NCI-H2081 (cell line): Measurements from ENCODE around the gene PXK.

Source experiments
- DNase-seq, 2 experiments: peaks; one replicate each; lab custom pipeline; 2025; lab: John Stamatoyannopoulos, UW

PXK gene

DNA sequence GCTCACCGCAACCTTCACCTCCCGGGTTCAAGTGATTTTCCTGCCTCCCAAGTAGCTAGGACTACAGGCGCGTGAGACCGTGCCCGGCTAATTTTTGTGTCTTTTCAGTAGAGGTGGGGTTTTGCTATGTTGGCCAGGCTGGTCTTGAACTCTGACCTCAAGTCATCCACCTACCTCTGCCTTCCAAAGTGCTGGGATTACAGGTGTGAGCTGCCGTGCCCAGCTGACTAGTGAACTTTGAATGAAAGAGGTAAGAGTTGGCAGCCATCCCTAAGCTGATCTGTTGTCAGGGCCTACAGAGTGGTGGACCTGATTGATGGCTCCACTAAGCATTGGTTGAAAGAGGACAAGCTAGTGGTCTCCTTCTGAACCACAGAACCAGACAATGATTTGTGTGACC, 15.3 kb downstream of the PXK start:
- no peak for DNase-seq

DNA sequence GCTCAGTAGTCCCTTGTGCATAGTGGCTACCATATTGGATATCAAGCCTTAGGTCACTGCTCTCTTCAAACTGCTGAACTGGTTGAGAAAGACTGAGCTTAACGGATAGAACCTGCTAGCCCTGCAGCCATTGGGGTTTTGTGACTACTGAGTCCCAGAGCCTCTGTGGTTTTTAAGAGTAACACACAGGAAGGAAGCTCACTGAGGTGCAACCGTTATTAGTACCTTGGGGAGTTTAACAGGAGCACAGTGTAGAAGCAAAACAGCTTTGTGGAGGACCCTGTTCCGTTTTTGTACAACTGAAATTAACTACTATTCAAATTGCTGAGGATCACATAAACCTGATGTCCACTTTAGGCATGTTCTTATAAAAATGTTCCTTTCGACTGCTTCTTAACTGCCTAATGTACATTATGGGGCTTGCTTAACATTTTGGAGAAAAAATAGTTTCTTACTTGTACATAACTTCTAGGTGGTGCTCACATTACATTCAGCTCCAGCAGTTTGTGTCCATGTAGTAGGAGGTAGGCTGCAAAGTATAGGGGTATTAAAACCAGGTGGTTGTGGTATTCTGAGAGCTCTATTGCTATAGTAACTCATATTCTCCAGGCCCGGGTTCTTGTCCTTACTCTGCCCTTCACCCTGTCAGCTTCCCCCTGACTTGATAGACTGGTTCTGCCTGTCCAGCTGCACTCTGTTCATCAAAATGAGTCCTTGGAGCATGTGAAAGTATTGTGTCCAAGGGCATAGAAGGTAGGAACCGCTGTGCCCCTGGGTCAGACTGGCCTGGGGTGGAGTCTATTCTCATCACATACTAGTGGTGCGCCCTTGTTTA, 17.3 kb downstream of the PXK start:
- no peak for DNase-seq

DNA sequence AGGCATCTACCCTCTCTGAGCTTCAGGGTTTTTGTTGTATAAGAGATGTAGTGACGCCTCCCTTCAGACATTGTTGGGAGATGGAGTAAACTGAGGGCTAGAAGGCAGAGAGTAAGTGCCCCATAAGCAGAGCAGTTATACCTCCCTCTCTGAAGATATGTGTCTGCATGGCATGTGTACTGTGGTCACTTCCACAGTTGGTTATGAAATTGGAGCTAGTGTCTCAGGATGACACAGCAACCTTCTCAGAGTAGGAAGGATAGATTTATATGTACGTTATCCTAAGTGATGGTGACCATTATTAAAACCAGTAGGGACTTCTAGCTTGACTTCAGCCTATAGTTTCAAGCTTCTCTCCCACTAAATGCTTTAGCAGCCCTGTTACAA, 17.9 kb downstream of the PXK start:
- DNase-seq: no peak

- DNase-seq: peak in 1 of 2 experiments; percentile 32
Measured at GRCh38 chr3:58351920-58352319, 19.2 kb downstream of the PXK start.

GRCh38 chr3:58352626-58353025, 19.9 kb downstream of the PXK start:
- DNase-seq: no peak

DNA sequence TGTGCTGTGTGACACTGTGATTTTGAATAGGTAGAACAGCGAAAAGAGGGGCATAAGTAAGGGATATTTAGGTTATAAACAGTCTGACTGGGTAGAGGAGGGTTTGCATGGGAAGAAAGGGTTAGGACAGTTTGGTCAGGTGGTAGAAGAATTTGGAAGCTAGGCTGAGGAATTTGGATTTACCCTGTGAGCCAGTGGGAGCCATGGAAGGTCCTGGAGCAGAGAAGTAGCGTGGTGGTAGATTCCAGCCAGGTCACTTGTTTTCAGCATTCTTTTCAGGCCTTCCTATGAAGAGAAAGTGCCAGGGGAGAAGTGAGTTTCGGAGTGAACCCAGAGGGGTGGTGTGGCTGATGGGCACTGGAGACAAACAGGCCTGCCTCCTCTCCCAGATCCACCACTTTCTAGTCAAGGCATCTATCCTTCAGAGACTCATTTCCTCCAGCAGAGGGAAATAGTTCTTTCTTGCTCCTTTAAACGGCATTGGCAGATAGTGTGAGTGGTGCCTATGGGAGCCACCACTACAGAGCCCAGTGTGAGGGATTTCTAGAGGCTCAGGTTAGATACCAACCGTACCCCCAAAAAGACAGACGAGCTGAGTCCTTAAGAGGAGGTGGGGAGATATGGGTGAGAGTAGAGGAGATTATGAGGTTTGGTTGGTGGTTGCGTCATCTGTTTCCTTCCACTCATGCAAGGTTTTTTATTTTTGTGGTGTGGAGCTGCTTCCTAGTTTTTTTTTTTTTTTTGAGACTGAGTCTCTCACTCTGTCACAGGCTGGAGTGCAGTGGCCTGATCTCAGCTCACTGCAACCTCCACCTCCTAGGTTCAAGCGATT, 21.2 kb downstream of the PXK start:
- DNase-seq: no peak

GRCh38 chr3:58355179-58355578, 22.5 kb downstream of the PXK start:
- no peak for DNase-seq

- DNase-seq: no peak
Measured at GRCh38 chr3:58356054-58356453, 23.4 kb downstream of the PXK start.

- no peak for DNase-seq
Measured at GRCh38 chr3:58357402-58357801, 24.7 kb downstream of the PXK start.

DNA sequence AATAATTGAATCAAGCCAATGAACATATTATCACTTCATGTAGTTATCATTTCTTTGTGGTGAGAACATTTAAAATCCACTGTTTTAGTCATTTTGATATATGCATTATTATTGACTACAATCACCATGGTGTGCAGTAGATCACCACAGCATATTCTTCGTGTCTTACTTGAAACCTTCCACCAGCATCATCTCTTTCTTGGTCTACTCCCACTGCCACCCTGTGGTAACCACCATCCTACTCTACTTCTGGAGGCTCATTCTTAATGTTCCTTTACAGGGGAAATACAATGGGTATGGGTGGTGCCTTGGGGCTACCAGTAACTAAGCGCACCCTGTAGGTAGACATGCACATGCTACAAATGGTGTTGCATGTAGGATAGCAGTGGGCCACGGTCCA, 25.4 kb downstream of the PXK start:
- no peak for DNase-seq

DNA sequence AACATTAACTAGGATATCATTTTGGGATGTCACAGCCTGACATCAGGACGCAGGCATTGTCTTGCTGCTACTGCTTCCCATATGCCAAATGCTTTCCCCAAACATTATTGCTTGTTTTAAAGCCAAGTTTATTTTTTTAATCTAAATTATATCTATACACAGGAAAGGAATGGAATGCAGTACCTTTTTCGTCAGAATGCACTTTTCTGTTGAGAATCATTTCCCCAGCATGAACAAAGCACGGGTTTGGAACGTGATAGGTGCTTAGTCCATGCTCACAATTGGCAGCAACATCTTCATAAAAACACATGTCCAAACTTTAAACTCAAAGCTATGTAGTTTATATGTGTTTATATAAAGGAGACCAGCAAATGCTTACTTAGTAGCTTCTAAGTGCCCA, 26.1 kb downstream of the PXK start:
- DNase-seq: no peak

DNA sequence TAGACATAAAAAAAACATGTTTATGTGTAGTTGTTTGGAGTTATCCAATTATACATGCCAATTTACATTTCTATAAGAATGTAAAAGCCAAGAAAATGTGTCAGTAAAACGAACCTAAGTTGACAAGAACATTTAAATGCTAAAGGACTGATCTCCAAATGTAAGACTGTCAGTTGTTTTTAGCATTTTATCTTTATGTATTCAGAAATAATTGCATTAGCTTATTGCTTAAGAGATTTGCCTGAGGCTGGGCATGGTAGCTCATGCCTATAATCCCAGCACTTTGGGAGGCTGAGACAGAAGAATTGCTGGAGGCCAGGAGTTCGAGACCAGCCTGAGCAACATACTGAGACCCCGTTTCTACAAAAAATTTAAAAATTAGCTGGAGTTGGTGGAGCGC, 26.9 kb downstream of the PXK start:
- no peak for DNase-seq

DNA sequence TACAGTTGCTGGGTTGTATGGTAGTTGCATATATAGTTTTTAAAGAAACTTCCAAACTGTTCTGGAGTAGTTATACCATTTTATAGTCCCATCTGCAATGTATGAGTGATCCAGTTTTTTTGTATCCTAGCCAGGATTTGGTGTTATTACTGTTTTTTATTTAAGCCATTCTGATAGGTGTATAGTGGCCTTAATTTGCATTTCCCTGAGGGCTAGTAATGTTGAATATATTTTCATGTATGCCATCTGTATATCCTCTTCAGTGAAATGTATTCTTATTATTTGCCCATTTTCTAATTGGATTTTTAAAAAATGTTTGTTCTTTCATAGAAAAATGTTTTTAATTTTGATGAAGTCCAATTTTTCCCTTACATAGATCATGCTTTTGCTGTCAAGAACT, 29.2 kb downstream of the PXK start:
- no peak for DNase-seq

- DNase-seq: no peak
Measured at GRCh38 chr3:58366699-58367098, 34.0 kb downstream of the PXK start.

DNA sequence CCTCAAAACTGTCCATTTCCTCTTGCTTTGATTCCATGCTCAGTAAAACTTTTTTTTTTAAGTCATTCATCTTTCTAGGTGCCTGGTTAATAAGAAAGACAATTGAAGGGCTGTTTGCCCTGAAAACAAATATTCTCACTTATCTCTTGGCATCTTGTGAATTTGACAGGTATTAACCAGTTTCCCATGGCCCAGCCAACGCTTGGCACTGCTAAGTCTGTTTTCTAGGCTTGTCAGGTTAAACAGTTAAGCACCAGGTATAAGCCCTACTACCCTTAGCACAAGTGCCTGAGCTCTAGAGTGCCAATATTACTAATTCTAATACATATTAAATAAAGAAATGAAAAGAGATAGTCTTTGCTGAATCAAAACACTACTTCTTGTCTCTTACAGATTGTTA, 36.3 kb downstream of the PXK start:
- no peak for DNase-seq

GRCh38 chr3:58369876-58370275, 37.2 kb downstream of the PXK start:
- DNase-seq: no peak

DNA sequence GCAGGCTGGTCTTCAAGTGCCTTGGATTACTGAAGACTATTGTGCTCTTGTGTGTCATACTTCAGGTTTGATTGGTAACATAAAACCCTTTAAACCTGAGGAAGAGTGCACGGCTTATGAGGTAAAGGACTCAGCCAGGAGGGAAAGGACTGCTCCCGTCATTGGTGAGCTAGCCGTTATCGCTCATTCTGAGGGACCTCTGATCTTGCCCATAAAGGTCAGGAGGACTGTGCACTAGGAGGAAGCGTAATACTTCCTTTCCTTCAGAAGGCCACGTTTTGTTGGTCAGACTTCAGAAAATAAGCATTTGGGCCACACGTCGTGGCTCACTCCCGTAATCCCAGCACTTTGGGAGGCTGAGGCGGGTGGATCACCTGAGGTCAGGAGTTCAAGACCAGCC, 37.7 kb downstream of the PXK start:
- no peak for DNase-seq

DNA sequence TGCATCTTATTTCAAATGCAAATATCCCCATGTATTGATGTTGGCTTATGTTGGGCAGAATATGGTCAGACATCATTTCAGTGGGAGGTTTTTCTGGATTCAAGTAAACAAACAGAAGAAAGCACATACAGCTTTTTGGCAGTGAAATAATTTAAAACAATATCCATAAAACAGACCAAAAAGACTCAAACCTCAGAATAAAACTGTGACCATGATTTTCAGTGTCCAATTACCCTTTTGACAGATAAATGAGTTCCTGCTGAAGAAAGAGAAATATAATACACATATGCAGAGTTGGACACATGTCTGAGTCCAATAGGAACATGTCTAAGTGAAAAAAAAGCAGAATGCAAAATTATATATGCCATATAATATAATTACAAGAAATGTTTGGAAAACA, 39.1 kb downstream of the PXK start:
- no peak for DNase-seq

- DNase-seq: no peak
Measured at GRCh38 chr3:58375254-58375653, 42.6 kb downstream of the PXK start.

- no peak for DNase-seq
Measured at GRCh38 chr3:58377168-58377567, 44.5 kb downstream of the PXK start.

DNA sequence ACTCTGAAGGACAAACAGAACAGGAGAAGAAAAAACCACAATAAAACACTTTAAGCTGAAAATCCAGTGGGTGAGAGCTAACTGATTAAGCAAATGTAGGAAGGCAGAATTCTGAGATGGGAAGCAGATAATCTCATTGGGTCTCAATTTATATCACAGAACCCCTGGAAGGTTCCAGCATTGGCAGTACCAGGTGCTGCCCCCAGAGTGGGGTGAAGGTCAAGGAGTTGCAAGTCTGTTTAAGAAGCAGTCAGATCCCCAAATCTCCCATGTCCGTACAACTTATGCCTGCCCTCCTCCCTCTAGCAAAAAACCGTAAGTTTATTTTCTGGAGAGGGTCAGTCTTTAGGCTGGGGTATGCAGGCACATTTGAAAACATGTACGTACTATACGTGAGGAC, 45.1 kb downstream of the PXK start:
- no peak for DNase-seq

GRCh38 chr3:58379351-58380073, 46.8 kb downstream of the PXK start:
- no peak for DNase-seq

DNA sequence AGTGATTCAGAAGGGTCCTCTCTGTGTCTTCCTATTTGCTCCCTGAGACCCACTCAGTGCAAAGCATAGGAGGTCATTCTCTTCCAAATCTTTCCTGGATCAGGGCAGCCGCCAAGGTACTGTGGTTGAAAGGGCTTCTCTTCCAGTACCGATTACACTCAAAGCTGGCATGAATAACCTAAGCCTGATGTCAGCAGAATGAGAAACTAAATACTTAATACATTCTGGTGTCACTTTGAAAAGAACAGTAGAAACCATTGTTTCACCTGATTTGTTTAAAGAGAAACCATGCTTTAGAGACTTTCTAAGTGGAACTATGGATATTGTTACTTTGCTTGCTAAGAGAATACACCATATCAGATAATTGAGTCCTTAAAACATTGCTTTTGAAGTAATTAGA, 50.8 kb downstream of the PXK start:
- DNase-seq: no peak
